K562 treated with DMSO at 1 percent for 48 hours (cell line): ENCODE measurements around the gene ARMC2. TPM values are rescaled to one million over a fixed set of nuclear protein-coding genes. Genes with fewer than 3 reads are reported as not detected.

Source experiments
- total RNA-seq: library from RNA; unstranded; fragments of 300-600 nt; gene quantifications from 2 replicates; pipeline ENCODE4 v1.2.3, GENCODE V29; 2022; ENCODE audit warnings: low replicate concordance; ENCODE audit errors: extremely low read depth

The ARMC2 gene
- total RNA-seq, result not detected in 2 replicates

DNA sequence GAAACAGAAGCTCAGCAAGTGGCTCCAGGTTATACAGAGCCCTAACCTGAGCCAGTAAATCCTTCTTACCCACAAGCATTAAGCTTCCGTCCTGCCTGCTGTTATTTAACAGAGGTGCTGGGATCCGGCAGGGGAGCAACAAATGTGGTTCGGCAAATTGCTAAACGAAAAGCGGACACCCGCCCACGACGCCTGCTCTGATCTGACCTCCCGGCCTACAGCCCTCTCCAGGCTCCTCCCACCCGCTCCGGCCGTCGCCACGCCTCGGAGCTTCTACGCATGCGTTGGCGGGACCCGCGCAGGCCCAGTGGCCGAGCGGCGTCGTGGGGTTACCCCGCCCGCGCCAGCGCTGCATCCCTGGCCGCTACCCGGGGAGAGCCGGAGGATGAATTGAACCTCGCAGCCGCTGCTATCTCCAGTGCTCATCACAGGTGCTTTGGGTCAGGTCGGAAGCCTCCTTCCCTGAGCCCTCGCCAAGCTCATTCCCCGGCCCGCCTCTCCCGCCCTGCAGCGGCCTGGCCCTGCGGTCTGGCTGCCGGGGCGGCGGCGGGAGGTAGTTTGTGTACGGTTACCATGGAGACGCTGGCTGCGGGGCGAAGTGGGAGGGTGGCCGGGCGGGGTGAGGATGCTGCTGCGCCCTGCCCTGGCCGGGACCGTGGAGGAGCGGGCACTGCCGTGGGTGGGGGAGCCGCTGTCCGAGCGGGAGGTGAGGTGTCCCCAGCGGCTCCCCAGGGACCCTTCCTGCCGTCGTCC is at the start of gene ARMC2:
Gene ARMC2, plus strand, starts transcription at position 307 of the 753 bp plus-strand sequence. CDS start 5,846 bp downstream, outside the sequence.

Other genes with a start within 250 kb of the ARMC2 start
- not detected in 2 replicates for gene SESN1, start 246.4 kb downstream of the ARMC2 start, total RNA-seq
- gene CEP57L1, start 247.1 kb downstream of the ARMC2 start, total RNA-seq, result not detected in 2 replicates